Measurements from ENCODE around the gene SLC1A1.

GRCh38 chr9:4583001-4583400 is 92.7 kb downstream of the SLC1A1 start:
- TF ChIP-seq REST (IDR thresholded peaks at IDR 0.05; ENCODE audit: insufficient read depth in 1 of 2, low read depth in 2 of 2, low read length in 2 of 2): no peak
- no peak for TF ChIP-seq POLR2AphosphoS5 (IDR thresholded peaks at IDR 0.05; ENCODE audit: low read depth, low read length)
- TF ChIP-seq TAF1 (IDR thresholded peaks at IDR 0.05; ENCODE audit: borderline replicate concordance, insufficient read depth, low read length): no peak

All from PFSK-1 (cell line).